ENCODE results near the gene RGS12. TPM values are rescaled to one million over a fixed set of nuclear protein-coding genes. Genes with fewer than 3 reads are reported as not detected.

The RGS12 gene, protein sequence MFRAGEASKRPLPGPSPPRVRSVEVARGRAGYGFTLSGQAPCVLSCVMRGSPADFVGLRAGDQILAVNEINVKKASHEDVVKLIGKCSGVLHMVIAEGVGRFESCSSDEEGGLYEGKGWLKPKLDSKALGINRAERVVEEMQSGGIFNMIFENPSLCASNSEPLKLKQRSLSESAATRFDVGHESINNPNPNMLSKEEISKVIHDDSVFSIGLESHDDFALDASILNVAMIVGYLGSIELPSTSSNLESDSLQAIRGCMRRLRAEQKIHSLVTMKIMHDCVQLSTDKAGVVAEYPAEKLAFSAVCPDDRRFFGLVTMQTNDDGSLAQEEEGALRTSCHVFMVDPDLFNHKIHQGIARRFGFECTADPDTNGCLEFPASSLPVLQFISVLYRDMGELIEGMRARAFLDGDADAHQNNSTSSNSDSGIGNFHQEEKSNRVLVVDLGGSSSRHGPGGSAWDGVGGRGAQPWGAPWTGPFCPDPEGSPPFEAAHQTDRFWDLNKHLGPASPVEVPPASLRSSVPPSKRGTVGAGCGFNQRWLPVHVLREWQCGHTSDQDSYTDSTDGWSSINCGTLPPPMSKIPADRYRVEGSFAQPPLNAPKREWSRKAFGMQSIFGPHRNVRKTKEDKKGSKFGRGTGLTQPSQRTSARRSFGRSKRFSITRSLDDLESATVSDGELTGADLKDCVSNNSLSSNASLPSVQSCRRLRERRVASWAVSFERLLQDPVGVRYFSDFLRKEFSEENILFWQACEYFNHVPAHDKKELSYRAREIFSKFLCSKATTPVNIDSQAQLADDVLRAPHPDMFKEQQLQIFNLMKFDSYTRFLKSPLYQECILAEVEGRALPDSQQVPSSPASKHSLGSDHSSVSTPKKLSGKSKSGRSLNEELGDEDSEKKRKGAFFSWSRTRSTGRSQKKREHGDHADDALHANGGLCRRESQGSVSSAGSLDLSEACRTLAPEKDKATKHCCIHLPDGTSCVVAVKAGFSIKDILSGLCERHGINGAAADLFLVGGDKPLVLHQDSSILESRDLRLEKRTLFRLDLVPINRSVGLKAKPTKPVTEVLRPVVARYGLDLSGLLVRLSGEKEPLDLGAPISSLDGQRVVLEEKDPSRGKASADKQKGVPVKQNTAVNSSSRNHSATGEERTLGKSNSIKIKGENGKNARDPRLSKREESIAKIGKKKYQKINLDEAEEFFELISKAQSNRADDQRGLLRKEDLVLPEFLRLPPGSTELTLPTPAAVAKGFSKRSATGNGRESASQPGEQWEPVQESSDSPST (N-terminal part only)
- total RNA-seq (2014; rRNA removed; shearing (Covaris generic)), result 12.3 and 14.4 TPM in 2 replicates

- DNase-seq (ENCODE audit: low spot score), result peak; percentile 95
- in situ Hi-C loops (cut with HindIII; ENCODE audit: low sequenced_read_pairs), result no loop called here
Observed at GRCh38 chr4:3292571-3293400, at the start of gene RGS12. RGS12 (plus strand) TSS chr4:3293021; CDS start chr4:3316171, 23,150 bp downstream.

DNA sequence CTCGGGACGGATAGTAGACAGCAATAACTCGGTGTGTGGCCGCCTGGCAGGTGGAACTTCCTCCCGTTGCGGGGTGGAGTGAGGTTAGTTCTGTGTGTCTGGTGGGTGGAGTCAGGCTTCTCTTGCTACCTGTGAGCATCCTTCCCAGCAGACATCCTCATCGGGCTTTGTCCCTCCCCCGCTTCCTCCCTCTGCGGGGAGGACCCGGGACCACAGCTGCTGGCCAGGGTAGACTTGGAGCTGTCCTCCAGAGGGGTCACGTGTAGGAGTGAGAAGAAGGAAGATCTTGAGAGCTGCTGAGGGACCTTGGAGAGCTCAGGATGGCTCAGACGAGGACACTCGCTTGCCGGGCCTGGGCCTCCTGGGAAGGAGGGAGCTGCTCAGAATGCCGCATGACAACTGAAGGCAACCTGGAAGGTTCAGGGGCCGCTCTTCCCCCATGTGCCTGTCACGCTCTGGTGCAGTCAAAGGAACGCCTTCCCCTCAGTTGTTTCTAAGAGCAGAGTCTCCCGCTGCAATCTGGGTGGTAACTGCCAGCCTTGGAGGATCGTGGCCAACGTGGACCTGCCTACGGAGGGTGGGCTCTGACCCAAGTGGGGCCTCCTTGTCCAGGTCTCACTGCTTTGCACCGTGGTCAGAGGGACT lies 49.6 kb upstream of the RGS12 start:
- DNase-seq (ENCODE audit: low spot score), result no peak

DNA sequence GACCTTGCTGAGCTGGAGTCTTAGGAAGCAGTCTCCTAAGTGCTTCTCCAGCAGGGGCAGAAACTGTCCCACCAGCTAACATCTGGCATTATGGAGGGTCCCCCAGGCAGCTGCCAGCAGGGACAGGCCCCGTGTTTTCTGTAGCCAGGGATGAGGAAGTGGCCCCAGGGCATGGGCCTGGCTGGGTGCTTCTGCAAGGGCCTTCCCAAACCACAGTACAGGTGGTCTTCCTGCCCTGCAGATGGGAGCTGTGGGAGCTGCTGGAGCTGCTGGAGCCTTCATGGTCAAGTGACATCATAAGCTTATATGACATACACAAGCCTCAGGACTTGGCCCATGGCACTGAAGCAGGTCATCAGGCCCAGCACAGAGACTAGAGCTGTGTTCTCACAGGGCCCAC lies 48.8 kb upstream of the RGS12 start:
- in situ Hi-C loops (cut with HindIII; ENCODE audit: low sequenced_read_pairs), result loop anchor here (5.0 kb wide), 1 partner anchor 118 kb away; no protein-coding TSS in a partner anchor
- DNase-seq (ENCODE audit: low spot score), result no peak

More for the DNA sequence above, 49.6 kb upstream of the RGS12 start:
- in situ Hi-C loops (cut with HindIII; ENCODE audit: low sequenced_read_pairs), result loop anchor here (5.0 kb wide), 1 partner anchor 119 kb away; no protein-coding TSS in a partner anchor

- no peak for DNase-seq (ENCODE audit: low spot score)
- in situ Hi-C loops (cut with HindIII; ENCODE audit: low sequenced_read_pairs), result loop anchor here (5.0 kb wide), 1 partner anchor 118 kb away; no protein-coding TSS in a partner anchor
Observed at GRCh38 chr4:3244747-3245146, 48.1 kb upstream of the RGS12 start.

GRCh38 chr4:3245676-3246075 lies 47.1 kb upstream of the RGS12 start:
- DNase-seq (ENCODE audit: low spot score), result no peak
- in situ Hi-C loops (cut with HindIII; ENCODE audit: low sequenced_read_pairs), result no loop called here

DNA sequence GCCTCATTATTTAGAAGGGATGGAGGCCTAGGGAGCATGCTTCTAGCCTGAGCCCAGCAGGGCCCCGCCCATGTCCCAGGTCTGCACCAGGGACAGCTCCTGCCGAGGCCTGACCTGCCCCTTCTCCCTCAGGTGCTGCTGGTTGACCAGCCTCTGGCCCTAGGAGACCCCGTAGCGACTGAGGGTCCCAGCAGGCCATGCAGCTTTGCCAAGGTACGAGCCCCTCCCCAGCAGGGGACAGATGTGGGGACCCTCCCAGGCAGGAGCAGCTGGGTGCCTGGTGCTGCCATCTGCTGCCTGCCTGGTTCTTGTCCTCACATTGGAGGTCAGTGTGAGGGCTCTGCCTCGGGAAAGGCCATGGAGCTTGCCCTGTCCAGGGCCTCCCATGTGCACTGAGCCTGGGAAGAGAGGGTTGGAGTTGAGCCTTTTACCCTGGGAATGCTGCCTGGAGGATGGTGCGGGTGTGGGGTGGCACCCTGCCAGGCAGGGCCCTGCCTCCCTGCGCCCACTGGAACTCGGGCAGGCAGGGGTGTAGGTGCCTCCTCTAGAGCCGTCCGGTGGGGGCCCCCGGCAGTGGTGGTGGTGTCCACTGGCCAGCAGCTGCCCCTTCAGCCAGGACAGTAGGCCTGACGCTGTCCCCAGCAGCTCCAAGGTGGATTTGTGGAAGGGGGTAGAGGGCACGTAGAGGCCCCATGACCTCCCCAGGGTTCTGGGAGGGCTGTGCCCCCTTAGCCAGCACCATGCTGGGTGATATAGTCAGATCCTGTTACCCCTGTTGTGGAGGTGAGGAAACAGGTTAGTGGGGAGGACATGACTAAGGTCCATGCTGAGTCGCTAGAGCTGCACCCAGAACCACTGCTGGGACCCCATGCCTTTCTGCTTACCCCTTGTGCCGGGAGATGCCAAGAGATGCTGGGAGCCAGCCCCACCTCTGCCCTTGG lies 46.1 kb upstream of the RGS12 start:
- no peak for DNase-seq (ENCODE audit: low spot score)
- in situ Hi-C loops (cut with HindIII; ENCODE audit: low sequenced_read_pairs), result no loop called here

DNA sequence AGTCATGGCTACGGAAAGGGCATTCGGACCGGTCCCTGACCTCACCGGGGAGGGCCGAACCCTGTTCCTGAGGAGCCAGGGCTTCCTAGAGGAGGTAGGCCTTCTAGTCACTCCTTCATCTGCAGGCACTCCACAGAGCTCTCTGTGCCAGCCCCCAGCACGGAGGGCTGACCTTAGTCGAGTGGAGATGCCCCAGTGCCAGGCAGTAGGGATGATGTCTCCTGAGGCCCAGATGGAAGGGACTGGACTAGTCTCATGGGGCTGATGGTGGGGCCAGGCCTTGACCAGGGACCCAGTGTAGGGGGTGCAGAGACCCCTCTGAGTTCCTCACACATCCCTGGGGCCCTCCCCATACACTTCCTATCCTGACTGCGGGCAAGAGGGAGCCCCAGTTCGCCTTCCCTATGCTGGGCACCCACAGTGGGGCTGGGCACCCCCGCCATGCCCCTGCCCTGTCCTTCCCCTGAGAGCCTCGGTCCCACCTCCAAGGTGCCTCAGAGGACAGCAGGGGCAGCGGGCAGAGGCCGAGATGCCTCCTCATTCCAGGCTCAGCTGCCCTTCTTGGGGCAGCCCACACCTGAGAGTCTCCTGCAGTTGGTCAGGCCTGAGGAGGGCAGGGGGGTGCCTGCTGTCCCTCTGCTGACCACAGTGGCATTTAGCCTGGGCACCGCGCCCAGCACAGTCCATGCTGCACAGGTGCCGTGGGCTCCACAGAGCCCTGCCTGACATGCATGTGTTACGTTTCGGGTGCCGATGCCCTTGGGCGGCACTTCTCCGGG lies 45.2 kb upstream of the RGS12 start:
- in situ Hi-C loops (cut with HindIII; ENCODE audit: low sequenced_read_pairs), result no loop called here
- DNase-seq (ENCODE audit: low spot score), result no peak

- in situ Hi-C loops (cut with HindIII; ENCODE audit: low sequenced_read_pairs), result no loop called here
- no peak for DNase-seq (ENCODE audit: low spot score)
Observed at GRCh38 chr4:3248178-3248480, 44.7 kb upstream of the RGS12 start.

- in situ Hi-C loops (cut with HindIII; ENCODE audit: low sequenced_read_pairs), result no loop called here
- no peak for DNase-seq (ENCODE audit: low spot score)
Observed at GRCh38 chr4:3248811-3249661, 43.8 kb upstream of the RGS12 start, which contains the start of gene MSANTD1. MSANTD1 (plus strand) TSS chr4:3249159; CDS start chr4:3249223, 64 bp downstream.

GRCh38 chr4:3249711-3250437 lies 42.9 kb upstream of the RGS12 start:
- in situ Hi-C loops (cut with HindIII; ENCODE audit: low sequenced_read_pairs), result no loop called here

GRCh38 chr4:3250438-3250955 lies 42.3 kb upstream of the RGS12 start:
- in situ Hi-C loops (cut with HindIII; ENCODE audit: low sequenced_read_pairs), result no loop called here
- DNase-seq (ENCODE audit: low spot score), result no peak

More at GRCh38 chr4:3249711-3250437, 42.9 kb upstream of the RGS12 start:
- no peak for DNase-seq (ENCODE audit: low spot score)

DNA sequence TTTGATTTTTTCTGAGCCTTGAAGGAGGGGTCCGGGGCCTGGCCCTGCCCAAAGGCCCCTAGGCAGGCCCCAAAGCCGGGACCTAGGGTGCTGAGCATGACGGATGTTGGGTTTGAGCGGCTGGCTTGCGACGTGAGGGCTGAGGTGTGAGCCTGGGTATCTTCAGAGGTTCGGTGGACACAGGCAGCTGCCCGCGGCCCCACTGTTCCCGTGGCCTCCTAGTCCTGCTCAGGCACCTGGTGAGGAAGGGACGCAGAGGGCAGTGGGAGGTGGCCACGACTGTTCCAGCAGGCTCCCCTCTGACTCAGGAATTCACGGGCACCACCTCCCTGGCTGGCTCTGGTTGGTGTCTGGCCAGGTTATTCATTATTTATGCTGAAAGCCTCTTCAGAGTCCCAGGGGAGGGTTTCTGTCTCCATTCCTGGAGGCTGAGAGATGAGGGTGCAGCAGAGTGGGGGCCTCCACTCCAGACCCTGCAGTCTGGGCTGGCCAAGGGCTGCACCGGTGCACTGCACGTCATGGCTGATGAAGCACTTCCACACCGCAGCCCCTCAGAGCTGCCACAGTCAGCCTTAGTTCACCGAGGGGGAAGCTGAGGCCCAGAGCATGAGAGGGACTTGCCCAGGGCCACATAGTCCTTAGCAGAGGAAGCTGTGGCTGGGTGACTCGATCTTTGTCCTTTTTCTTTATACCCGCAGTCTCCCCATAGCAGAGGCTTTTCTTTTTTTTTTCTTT lies 41.7 kb upstream of the RGS12 start:
- no peak for DNase-seq (ENCODE audit: low spot score)
- in situ Hi-C loops (cut with HindIII; ENCODE audit: low sequenced_read_pairs), result no loop called here

- DNase-seq (ENCODE audit: low spot score), result no peak
- in situ Hi-C loops (cut with HindIII; ENCODE audit: low sequenced_read_pairs), result no loop called here
Observed at GRCh38 chr4:3251691-3252479, 40.9 kb upstream of the RGS12 start.

Data from G401 (cell line).